Peyer's patch (tissue), 4 donors: Measurements from ENCODE around the gene PAAF1.

Source experiments
- CTCF ChIP-seq, 6 experiments: fragments of 450-650 bp in 4 of 6; fragments of 200-600 bp in 2 of 6; sonication (generic) in 1 of 6; IDR thresholded peaks; one replicate each; pipeline ENCODE4 v1.5.1; 2017 to 2019; ENCODE audit warnings: antibody characterized with exemption in 6 of 6, mild to moderate bottlenecking in 3 of 6, moderate library complexity in 1 of 6
- POLR2A ChIP-seq, 2 donors: fragments of 450-650 bp; IDR thresholded peaks; one replicate each; pipeline ENCODE4 v1.5.1; 2017; ENCODE audit warnings: antibody characterized with exemption in 2 of 2, mild to moderate bottlenecking in 2 of 2, moderate library complexity in 2 of 2

DNA sequence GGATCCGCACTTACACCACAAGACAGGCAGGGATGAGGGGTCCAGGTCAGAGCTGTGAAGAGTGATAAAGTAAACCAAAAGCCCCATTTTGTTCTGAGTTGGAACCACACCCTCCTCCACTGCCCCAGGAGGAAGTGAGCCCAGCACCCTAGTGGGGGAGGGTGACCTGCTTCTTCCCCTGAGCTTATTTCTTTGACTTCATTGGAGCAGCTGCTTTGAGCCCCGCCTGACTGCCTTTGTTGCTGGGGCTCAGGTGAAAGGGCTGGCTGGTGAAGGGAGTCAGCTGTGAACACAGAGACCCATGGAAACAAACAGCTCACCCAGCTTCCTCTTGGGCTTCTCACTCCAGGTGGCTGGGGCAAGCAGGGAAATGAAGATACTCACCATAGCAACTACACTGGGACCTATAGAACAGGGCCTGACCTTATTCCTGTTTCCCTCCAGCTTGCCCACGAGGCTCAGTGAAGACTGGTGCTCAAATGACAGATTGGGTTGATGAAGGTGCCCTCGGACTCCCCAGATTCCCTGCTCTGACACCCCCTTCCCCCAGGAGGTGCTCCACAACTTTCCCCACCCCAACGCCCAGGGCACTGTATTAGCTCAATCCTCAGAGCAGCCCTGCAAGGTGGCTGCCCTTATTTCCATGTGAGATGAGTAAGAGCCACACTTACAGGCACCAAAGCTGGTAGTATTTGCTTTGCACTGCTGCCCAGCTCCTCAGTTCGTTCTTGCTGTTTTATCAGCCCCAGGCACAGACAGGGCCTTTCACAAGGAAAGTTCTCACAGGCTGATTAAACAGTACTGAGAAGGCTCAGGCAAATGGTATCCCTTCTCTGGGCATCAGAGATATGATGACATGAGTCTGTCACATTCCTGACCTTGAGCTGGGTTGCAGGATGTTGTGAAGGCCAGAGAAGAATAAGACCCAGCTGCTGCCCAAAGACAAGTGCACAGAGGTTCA lies 103.5 kb downstream of the PAAF1 start:
- peak in 1 of 6 experiments; percentile 10 for TF ChIP-seq CTCF (IDR thresholded peaks at IDR 0.05)
- TF ChIP-seq POLR2A (IDR thresholded peaks at IDR 0.05) = peak; percentile 12 to 31
